Measurements from ENCODE around the gene CCDC15.
"Not testable (repeated sequence)": the region's sequence is repeated elsewhere in the genome, so short reads cannot be mapped to it uniquely, and the experiment has no call there.

The CCDC15 gene

DNA sequence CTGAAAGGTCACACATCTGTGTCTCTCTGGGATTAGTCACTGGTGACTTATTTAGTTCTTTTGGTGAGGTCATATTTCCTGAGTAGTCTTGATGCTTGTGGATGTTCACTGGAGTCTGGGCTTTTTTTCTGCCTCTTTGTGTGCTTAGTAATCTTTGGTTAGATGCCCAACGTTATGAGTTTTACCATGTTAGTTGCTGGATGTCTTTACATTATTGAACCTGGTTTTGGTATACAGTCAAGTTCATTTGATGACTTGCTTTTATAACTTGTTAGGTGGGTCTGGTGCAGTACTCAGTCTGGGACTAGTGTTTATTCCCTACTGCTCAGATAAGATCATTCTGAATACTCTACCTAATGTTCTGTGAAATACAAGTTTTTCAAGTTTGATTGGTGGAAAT, 82.9 kb downstream of the CCDC15 start:
- Histone ChIP-seq H3K27me3 (no peaks in the 10 kb centered on the region), H3K27ac (no peak overlapping the region), H3K4me3 (no peak overlapping the region), H3K9me3 (peaks cover 42% of the 10 kb centered on the region), H3K4me1 (peaks cover 6% of the 10 kb centered on the region; the same call in 1 of the 2 replicates), H3K9ac (no peak overlapping the region), H4K20me1 (no peaks in the 10 kb centered on the region), H3K36me3 (no peaks in the 10 kb centered on the region), H3K4me2 (peak overlapping the region; percentile 37; the same call in 1 of the 2 replicates)
- TF ChIP-seq Cebpa-rat (IDR thresholded peaks at IDR 0.05), result no peak

DNA sequence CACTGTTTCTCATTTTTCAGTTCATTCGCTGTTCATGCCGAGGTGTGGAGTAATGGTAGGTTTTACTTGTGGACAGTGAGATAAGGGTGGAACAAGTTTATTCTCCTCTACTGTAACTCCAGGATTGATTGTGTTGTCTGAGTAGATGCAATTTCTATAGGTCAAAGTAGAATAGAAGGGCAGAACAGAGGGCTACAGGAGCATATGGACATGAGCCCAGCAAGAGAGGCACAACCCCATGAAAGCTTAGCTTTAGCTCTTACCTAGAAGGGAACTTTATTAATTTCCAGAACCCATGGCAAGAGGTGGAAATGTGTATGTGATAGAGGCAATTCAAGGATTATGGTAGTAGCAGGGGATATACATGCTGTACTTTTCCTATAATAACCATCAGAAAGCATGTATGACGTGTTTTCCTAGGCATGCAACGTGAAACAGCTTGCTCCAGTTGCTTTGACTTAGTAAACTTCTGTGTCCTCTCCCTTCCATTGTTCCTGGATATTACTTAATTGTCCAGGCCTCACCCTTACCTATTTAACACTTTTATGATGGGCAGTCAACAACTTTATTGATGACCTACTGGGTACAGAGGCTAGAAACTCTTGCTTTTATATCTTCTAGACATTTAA, 95.3 kb downstream of the CCDC15 start:
- Histone ChIP-seq H3K36me3 (no peaks in the 10 kb centered on the region), H3K27me3 (no peaks in the 10 kb centered on the region), H3K4me2 (no peak overlapping the region), H4K20me1 (no peaks in the 10 kb centered on the region), H3K9ac (no peak overlapping the region), H3K4me1 (no peaks in the 10 kb centered on the region), H3K4me3 (no peak overlapping the region), H3K27ac (no peak overlapping the region), H3K9me3 (peaks cover 17% of the 10 kb centered on the region)
- no peak for TF ChIP-seq Cebpa-rat (IDR thresholded peaks at IDR 0.05)

DNA sequence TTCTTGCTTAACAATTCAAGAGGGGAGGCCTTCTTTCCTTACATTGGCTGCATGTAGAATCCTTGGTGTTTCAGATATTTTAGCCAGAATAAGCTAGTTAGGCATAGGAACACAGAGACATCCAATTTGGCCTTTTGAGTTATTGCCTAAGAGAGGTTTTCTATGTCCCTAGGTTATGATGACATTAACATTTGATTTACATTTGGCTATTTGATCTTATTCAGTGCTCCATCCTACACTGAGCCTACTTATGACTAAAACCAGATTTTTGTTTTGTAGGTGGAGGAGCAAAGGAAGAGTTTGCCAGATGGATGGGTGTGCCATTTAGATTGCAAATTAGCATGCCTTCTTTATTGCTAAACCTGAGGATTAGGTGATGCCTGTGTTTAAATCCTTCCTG, 98.0 kb downstream of the CCDC15 start:
- H3K4me2 ChIP-seq, result no peak overlapping the region
- no peak overlapping the region for H3K4me3 ChIP-seq
- no peaks in the 10 kb centered on the region for H3K36me3 ChIP-seq
- H3K27ac ChIP-seq, result no peak overlapping the region
- H3K9ac ChIP-seq, result no peak overlapping the region
- TF ChIP-seq Cebpa-rat (IDR thresholded peaks at IDR 0.05), result no peak
- H3K4me1 ChIP-seq, result no peaks in the 10 kb centered on the region
- no peaks in the 10 kb centered on the region for H3K27me3 ChIP-seq
- no peaks in the 10 kb centered on the region for H4K20me1 ChIP-seq
- H3K9me3 ChIP-seq, result no peaks in the 10 kb centered on the region

DNA sequence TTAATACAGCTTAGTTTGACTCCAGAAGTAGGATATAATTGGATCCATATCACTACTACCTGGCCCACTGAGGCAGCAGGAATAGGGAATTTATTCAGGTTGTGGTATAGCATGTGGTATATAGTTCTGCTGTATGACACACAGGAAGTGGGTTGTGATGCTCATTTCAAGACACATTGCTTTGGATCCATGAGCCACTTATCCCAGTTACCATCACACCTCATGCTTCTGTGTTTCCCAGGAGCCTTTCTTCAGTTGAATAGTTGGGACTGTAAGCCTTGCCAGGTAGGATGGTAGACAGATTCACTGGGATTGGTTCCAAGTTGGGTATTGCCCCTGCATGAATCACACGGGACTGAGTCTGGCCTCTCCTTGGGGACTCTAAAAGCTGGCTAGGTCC, 99.2 kb downstream of the CCDC15 start:
- H4K20me1 ChIP-seq, result no peaks in the 10 kb centered on the region
- no peak for TF ChIP-seq Cebpa-rat (IDR thresholded peaks at IDR 0.05)

DNA sequence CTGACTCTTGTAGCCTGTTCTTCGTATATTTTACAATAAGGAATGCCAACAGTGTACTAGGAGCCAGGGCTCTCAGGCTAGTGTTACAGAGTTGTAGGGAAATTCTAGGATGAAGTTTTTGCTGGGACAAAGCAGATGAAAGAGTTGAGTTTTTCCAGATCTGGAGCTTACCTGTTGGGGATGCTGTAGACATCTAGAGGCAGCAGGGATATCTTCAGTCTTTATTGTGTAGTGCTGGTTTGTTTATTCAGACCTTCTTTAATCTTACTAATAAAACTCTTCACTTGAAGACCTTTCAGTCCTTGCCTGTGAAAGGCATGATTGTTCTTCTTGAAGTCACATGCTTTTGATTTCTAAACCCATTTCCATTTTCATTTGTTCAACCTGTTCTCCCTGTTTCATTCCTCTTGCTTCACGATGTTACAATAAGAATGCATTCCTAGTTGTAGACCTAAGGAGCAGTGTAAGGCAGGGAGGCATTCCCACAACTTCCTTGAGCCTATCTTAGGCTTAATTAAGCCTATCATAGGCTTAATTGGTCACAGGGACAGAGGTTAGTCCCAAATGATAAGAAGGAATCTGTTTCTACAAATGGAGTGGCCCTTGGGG, 101.2 kb downstream of the CCDC15 start:
- Histone ChIP-seq H3K9me3 (no peaks in the 10 kb centered on the region), H3K36me3 (no peaks in the 10 kb centered on the region), H4K20me1 (no peaks in the 10 kb centered on the region), H3K4me2 (no peak overlapping the region), H3K4me1 (no peaks in the 10 kb centered on the region), H3K27ac (no peak overlapping the region), H3K9ac (no peak overlapping the region), H3K4me3 (no peak overlapping the region), H3K27me3 (no peaks in the 10 kb centered on the region)
- no peak for TF ChIP-seq Cebpa-rat (IDR thresholded peaks at IDR 0.05)

More for the DNA sequence above, 99.2 kb downstream of the CCDC15 start:
- Histone ChIP-seq H3K36me3 (no peaks in the 10 kb centered on the region), H3K4me3 (no peak overlapping the region), H3K4me1 (no peaks in the 10 kb centered on the region), H3K9ac (no peak overlapping the region), H3K27ac (no peak overlapping the region), H3K9me3 (no peaks in the 10 kb centered on the region), H3K27me3 (no peaks in the 10 kb centered on the region), H3K4me2 (no peak overlapping the region)

DNA sequence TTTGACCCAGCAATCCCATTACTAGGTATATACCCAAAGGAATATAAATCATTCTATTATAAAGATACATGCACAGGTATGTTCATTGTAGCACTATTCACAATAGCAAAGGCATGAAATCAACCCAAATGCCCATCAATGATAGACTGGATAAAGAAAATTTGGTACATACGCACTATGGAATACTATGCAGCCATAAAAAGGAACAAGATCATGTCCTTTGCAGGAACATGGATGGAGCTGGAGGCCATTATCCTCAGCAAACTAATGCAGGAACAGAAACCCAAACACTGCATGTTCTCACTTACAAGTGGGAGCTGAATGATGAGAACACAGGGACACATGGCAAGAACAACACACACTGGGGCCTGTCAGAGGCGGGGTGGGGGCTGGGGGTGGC, 102.1 kb downstream of the CCDC15 start:
- not testable (repeated sequence) for H4K20me1 ChIP-seq

DNA sequence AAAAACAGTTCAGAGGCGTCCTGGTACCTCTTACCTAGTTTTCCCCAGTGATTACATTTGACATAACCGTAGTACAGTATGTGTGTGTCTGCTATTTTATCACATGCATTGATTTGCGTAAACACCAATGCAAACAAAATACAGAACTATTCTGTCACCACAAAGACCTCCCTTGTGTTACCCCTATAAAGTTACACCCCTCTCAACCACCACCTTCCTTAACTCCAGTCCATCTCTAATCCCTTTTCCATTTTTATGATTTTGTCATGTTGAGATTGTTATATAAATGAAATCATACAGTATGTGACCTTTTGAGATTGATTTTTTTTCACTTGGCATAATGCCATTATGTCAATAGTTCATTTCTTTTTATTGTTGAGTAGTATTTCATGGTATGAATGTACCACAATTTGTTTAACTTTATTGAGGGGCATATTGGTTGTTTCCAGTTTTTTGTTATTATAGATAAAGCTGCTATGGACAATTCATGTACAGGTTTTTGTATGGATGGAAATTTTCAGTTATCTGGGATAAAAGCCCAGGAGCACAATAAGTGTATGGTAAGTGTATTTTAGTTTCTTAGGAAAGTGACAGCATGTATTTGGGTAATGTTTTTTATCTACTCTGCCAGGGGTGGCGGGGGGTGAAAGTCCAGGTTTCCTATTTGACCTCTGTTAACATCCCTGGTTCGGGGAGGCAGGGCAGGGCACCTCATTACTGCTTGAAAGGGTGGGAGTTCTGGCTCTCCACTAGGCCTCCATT, 103.1 kb downstream of the CCDC15 start:
- no peaks in the 10 kb centered on the region for H3K9me3 ChIP-seq
- no peak overlapping the region for H3K27ac ChIP-seq
- no peaks in the 10 kb centered on the region for H3K36me3 ChIP-seq
- H3K4me3 ChIP-seq, result no peak overlapping the region
- TF ChIP-seq Cebpa-rat (IDR thresholded peaks at IDR 0.05), result no peak
- H4K20me1 ChIP-seq, result no peaks in the 10 kb centered on the region
- H3K9ac ChIP-seq, result no peak overlapping the region
- peaks cover 15% of the 10 kb centered on the region for H3K27me3 ChIP-seq
- H3K4me2 ChIP-seq, result no peak overlapping the region
- no peaks in the 10 kb centered on the region for H3K4me1 ChIP-seq

More for the DNA sequence above, 102.1 kb downstream of the CCDC15 start:
- not testable (repeated sequence) for H3K4me2 ChIP-seq, H3K27ac ChIP-seq, H3K9ac ChIP-seq, H3K27me3 ChIP-seq, H3K9me3 ChIP-seq, H3K36me3 ChIP-seq, H3K4me1 ChIP-seq, H3K4me3 ChIP-seq

DNA sequence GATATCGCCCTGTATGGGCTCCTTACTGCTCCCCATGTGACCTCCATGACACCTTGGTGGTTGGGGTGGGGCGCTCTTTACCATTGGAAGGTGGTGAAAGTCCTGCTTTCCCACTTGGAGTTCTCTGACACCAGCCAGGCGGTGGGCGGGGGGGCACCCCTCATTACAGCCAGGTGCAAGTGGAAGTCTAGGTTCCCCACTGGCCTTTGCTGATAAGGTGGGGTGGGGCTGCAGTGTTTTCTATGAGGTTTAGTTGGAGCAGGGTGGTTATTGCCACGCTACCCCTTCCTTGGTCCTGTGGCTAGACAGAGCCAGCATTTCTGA, 103.7 kb downstream of the CCDC15 start:
- H4K20me1 ChIP-seq, result no peaks in the 10 kb centered on the region
- H3K36me3 ChIP-seq, result no peaks in the 10 kb centered on the region
- no peak overlapping the region for H3K27ac ChIP-seq
- no peak overlapping the region for H3K4me3 ChIP-seq
- H3K9me3 ChIP-seq, result no peaks in the 10 kb centered on the region
- peaks cover 2% of the 10 kb centered on the region for H3K4me1 ChIP-seq
- H3K4me2 ChIP-seq, result no peak overlapping the region
- H3K27me3 ChIP-seq, result peaks cover 20% of the 10 kb centered on the region
- no peak overlapping the region for H3K9ac ChIP-seq
- TF ChIP-seq Cebpa-rat (IDR thresholded peaks at IDR 0.05), result no peak

DNA sequence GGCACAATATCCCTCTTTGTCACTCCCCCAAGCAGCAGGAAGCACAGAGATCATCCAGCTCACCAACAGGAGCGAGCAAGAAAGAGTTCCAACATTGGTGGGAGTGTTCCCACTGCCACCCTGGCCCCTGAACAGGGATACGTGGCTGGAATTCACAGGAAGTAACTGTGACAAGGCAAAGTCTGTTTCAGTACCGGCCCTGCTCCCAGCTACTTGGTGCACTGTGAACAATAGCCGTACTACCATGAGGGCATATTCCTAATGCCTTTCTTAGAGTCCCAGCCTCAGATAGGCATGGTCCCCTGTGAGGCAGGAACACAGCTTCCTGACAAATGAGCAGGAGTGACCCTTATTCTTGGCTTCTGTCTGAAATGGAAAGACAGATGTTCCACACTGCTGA, 107.3 kb downstream of the CCDC15 start:
- no peak overlapping the region for H3K4me3 ChIP-seq
- H3K4me1 ChIP-seq, result peaks cover 14% of the 10 kb centered on the region
- no peaks in the 10 kb centered on the region for H3K36me3 ChIP-seq
- no peak overlapping the region for H3K27ac ChIP-seq
- TF ChIP-seq Cebpa-rat (IDR thresholded peaks at IDR 0.05), result no peak
- H3K9me3 ChIP-seq, result no peaks in the 10 kb centered on the region; the same call in 1 of the 2 replicates
- H3K27me3 ChIP-seq, result peaks cover 54% of the 10 kb centered on the region
- no peak overlapping the region for H3K4me2 ChIP-seq
- H4K20me1 ChIP-seq, result no peaks in the 10 kb centered on the region; the same call in 1 of the 2 replicates
- H3K9ac ChIP-seq, result no peak overlapping the region

DNA sequence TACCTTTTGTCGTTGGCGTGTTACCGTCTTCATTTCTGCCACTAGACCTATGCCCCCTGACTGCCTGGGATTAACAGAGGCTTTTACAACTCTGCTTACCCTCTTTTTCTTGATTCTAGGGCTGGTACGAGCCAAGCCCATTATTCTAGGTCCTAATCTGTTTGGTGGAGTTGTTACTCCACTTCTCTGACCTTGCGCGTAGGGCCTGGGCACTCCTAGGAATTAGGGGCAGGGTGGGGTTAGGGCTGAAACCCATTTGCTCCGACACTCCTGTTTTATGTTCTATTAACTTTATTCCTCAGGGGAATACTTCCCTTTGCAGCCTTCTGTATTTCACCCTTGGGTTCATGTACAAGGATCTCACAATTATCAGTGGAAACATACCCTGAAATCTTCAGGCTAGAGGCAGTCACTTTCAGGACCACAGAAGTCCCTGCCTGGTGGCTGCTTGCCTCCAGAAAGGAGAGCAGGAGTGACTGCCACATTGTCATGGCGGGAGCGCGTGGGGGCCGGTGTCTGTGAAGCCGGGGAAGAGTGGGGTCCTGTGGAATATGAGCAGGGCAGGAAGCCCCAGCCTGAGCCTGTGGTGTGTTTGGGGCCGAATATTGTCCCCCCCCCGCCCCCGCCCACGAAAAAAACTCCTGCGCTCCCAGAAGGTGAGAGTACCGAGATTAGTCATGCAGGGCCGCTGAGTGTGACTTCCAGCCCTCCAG, 108.4 kb downstream of the CCDC15 start:
- no peaks in the 10 kb centered on the region; the same call in 1 of the 2 replicates for H4K20me1 ChIP-seq
- H3K9ac ChIP-seq, result peak overlapping the region; percentile 53; the same call in 1 of the 2 replicates
- H3K4me3 ChIP-seq, result peak overlapping the region; percentile 67
- H3K36me3 ChIP-seq, result no peaks in the 10 kb centered on the region
- H3K27me3 ChIP-seq, result peaks cover 54% of the 10 kb centered on the region
- no peaks in the 10 kb centered on the region; the same call in 1 of the 2 replicates for H3K9me3 ChIP-seq
- peaks cover 14% of the 10 kb centered on the region for H3K4me1 ChIP-seq
- no peak for TF ChIP-seq Cebpa-rat (IDR thresholded peaks at IDR 0.05)
- no peak overlapping the region for H3K27ac ChIP-seq
- peak overlapping the region; percentile 95 for H3K4me2 ChIP-seq

Measured in BLaER1 (cell line).